ENCODE measurements around the gene NTSR1. TPM values are rescaled to one million over a fixed set of nuclear protein-coding genes. Genes with fewer than 3 reads are reported as not detected.

The NTSR1 gene
- total and polyA plus RNA-seq, 2 experiments from 2014 or later = 0.15 to 1.4 TPM

- Histone ChIP-seq H4K20me1 (replicated peaks; ENCODE audit: insufficient read depth) (no peaks in the 10 kb centered on the region), H3K9me2 (ENCODE audit: insufficient read depth) (no peaks in the 10 kb centered on the region), H3K36me3 (ENCODE audit: insufficient read depth) (0 out of 2 replicates have a peak, but pooled peaks cover 3% of the 10 kb centered on the region), H3K27ac (ENCODE audit: low read depth) (no peak overlapping the region), H3K4me2 (no peak overlapping the region), H3F3A (replicated peaks; ENCODE audit: low read depth) (no peaks in the 10 kb centered on the region), H3K4me1 (ENCODE audit: insufficient read depth) (no peaks in the 10 kb centered on the region), H3K4me3 (no peak overlapping the region), H3K27me3 (ENCODE audit: insufficient read depth) (no peaks in the 10 kb centered on the region), H3K79me2 (replicated peaks; ENCODE audit: insufficient read depth) (no peaks in the 10 kb centered on the region), H2AFZ (no peak overlapping the region)
- TF ChIP-seq ZNF462 (CRISPR knock-in tag; IDR thresholded peaks at IDR 0.05) = no peak
- no peak for TF ChIP-seq POLR2AphosphoS5 (IDR thresholded peaks at IDR 0.05; ENCODE audit: low read depth)
- TF ChIP-seq ETS1 (IDR thresholded peaks at IDR 0.05) = no peak
- no peak for TF ChIP-seq NANOG (IDR thresholded peaks at IDR 0.05; ENCODE audit: borderline replicate concordance)
- no peak for TF ChIP-seq ZNF114 (CRISPR knock-in tag; IDR thresholded peaks at IDR 0.05)
- no peak for TF ChIP-seq CTCF (conservative IDR thresholded peaks at IDR 0.05; ENCODE audit: low read depth in 2 of 2)
- no peaks in the 10 kb centered on the region for H3K4me1 Mint-ChIP-seq
- DNase-seq (ENCODE audit: low spot score) (no peak), ATAC-seq (no peak)
- H3K27ac Mint-ChIP-seq = no peak overlapping the region
- H3K4me3 Mint-ChIP-seq = no peak overlapping the region
- H3K9me3 Mint-ChIP-seq = peaks cover 18% of the 10 kb centered on the region
- H3K36me3 Mint-ChIP-seq (ENCODE audit: low read depth) = peaks cover 3% of the 10 kb centered on the region; the same call in 1 of the 3 replicates
- H3K27me3 Mint-ChIP-seq (ENCODE audit: insufficient read depth, low read depth, poor library complexity) = peaks cover 8% of the 10 kb centered on the region
Measured at GRCh38 chr20:62716941-62717310, 8.3 kb downstream of the NTSR1 start.

All from GM23338 (cell line).